Measurements from ENCODE around the gene ENOX1.

ENOX1 gene

DNA sequence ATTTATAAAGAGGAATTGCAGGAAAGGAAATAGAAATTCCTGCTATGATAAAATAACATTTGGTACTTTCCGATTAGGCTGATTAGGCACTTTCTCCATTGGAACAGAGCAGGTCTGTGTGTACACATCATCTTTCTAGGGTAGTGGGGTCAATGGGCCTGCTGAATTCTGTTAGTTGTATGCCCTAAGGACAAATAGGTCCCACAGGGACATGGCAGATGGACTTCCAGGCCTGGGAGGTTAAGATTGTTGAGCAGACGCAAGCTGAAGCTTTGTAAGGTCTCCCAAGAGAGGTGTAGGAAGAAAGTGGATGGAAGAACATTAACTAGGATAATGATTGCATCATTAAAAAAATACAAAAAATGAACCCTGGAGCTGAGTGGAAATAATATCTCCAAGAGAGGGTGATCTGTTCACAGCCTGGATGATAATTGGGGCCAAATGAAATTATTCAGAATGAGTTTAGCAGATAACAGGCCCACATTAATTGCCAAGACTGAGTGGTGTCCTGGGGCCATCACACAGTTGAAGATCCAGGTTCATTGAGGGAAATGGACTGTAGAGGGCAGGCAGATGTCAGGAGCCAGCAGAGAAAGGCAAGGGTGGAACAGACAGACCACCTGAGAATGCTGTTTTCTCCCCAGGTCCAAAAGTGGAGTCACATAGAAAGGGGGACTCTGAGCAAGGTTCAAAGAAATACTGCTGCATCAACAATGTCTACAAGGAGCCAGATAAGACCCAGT lies 548.3 kb downstream of the ENOX1 start:
- DNase-seq (ENCODE audit: low read depth) = no peak
- TF ChIP-seq, protein P1, sequence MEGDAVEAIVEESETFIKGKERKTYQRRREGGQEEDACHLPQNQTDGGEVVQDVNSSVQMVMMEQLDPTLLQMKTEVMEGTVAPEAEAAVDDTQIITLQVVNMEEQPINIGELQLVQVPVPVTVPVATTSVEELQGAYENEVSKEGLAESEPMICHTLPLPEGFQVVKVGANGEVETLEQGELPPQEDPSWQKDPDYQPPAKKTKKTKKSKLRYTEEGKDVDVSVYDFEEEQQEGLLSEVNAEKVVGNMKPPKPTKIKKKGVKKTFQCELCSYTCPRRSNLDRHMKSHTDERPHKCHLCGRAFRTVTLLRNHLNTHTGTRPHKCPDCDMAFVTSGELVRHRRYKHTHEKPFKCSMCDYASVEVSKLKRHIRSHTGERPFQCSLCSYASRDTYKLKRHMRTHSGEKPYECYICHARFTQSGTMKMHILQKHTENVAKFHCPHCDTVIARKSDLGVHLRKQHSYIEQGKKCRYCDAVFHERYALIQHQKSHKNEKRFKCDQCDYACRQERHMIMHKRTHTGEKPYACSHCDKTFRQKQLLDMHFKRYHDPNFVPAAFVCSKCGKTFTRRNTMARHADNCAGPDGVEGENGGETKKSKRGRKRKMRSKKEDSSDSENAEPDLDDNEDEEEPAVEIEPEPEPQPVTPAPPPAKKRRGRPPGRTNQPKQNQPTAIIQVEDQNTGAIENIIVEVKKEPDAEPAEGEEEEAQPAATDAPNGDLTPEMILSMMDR (IDR thresholded peaks at IDR 0.05; ENCODE audit: low read depth, low read length, missing control alignments) = no peak
- H3K4me3 ChIP-seq (ENCODE audit: low read depth, low read length) = no peak overlapping the region

DNA sequence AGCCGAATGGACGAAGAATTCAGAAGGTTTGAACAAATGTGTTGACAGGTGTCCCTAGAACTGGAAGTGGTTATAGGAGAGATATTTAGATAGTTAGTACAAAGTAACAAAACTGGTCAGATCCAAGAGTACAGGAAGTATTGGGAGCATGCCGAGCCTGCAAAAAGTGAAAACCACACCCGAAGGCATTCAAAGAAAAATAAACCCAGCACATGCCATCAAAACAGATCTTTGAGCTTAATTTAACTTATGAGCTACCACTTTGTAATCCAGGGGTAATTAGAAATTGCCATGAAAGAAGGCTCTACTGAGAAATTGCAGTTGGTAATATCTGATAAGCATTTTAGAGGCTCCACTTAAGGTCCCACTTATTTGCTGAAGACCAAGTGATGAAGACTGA lies 549.2 kb downstream of the ENOX1 start:
- TF ChIP-seq, protein P1 (IDR thresholded peaks at IDR 0.05; ENCODE audit: low read depth, low read length, missing control alignments) = no peak
- H3K4me3 ChIP-seq (ENCODE audit: low read depth, low read length) = no peak overlapping the region
- DNase-seq (ENCODE audit: low read depth) = no peak

DNA sequence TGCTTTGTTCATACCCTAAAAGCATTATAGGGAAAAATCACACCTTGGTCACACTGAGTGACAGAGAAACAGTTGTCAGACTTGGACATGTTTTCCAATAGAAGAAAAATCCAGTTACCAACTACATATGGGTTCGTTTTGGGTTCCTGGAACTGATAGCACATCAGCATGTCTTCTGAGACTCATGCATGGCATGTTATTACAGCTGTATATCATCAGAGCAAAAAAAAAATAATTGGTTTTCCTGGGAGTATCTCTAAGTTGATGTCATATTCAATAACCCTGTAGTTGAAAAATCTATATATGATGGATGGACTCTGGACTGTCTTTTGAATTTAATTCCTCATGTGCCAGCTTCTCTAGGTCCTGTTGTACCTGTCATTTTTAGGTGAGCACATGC lies 551.7 kb downstream of the ENOX1 start:
- DNase-seq (ENCODE audit: low read depth) = no peak
- H3K4me3 ChIP-seq (ENCODE audit: low read depth, low read length) = no peak overlapping the region

DNA sequence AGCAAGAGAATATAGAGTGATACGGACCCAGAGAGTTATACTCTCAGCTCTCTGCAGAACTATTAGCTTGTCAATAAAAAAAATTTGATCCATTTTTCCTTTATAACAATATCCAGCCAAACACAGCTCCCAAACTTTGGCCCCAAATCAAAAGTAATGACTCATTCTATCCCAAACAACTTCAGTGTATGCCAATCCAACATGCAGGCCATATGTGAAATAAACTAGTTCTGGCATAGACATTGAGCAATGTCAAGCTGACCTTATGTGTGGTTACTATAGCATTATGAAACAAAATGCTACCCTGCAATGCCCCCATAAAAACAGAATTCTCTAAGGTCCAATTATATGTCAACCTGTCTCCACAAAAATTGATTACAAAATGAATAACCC lies 553.9 kb downstream of the ENOX1 start:
- H3K4me3 ChIP-seq (ENCODE audit: low read depth, low read length) = no peak overlapping the region
- no peak for DNase-seq (ENCODE audit: low read depth)
- TF ChIP-seq, protein P1 (IDR thresholded peaks at IDR 0.05; ENCODE audit: low read depth, low read length, missing control alignments) = no peak

More for the DNA sequence above, 551.7 kb downstream of the ENOX1 start:
- TF ChIP-seq, protein P1 (IDR thresholded peaks at IDR 0.05; ENCODE audit: low read depth, low read length, missing control alignments) = no peak

DNA sequence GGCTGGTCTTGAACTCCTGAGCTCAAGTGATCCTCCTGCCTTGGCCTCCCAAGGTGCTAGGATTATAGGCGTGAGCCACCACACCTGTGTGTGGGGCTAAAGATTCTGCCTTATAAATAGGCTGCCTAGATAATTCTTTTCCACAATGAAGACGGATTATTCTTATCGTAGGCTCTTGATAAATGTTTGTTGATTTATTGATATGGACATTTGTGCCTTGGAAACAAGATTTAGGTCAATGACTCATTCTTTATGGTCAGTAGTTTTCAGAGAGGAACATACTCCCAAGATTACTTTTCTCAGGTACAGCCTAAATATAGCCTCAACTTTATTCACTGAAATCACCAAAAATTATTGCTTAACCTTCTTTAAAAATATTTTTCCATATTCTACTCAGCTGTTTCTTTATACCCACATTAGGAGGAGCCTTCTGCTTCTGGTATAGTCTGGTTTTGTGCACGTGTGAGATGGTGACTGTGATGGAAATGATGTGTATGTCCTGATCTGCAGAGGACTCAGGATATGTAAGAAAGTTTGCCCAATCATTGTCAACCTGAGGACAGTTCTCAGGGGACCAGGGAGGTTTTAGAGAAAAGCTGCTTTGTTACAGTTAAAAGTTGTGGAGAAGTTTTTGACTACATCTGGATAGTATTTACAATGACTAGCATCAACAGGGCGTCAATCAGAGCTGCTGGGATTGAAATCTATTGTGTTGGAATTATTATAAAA lies 554.5 kb downstream of the ENOX1 start:
- TF ChIP-seq, protein P1 (IDR thresholded peaks at IDR 0.05; ENCODE audit: low read depth, low read length, missing control alignments) = no peak
- DNase-seq (ENCODE audit: low read depth) = no peak
- no peak overlapping the region for H3K4me3 ChIP-seq (ENCODE audit: low read depth, low read length)

DNA sequence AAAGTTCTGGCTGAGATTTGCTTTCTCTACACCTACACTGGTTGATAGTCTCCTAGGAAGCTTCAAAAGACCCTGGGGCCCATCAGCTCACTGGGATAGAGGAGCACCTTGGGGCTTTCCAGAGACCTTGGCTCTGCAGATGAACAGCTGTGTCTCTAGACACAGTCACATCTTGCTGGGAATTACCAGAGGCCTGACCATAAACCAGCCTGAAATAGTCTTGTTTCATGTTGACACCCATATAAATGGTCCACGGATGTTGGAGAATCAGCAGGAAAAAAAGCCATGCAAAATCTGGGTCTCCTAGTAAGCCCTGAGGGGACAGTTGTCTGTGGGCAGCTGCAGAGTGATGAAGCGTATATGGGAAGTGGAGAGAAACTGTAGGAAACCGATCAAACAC lies 555.8 kb downstream of the ENOX1 start:
- no peak overlapping the region for H3K4me3 ChIP-seq (ENCODE audit: low read depth, low read length)
- TF ChIP-seq, protein P1 (IDR thresholded peaks at IDR 0.05; ENCODE audit: low read depth, low read length, missing control alignments) = no peak
- no peak for DNase-seq (ENCODE audit: low read depth)

Data from GM12864 (cell line).